Esophagus muscularis mucosa (tissue), 3 donors: ENCODE data around the gene ANKRD6.

Experiments
- CTCF ChIP-seq, 3 experiments: fragments of 200-600 bp in 2 of 3; fragments of 450-650 bp in 1 of 3; sonication (generic) in 2 of 3; IDR thresholded peaks; one replicate each; pipeline ENCODE4 v1.5.1; 2017 to 2019; ENCODE audit warnings: antibody characterized with exemption in 3 of 3, mild to moderate bottlenecking in 2 of 3, moderate library complexity in 1 of 3
- EP300 ChIP-seq: sonication (generic); formaldehyde crosslinking; IDR thresholded peaks from one replicate; pipeline ENCODE4 v1.6.1; 2017; ENCODE audit warnings: antibody characterized with exemption

- TF ChIP-seq CTCF (IDR thresholded peaks at IDR 0.05) (no peak), EP300 (no peak)
Observed at GRCh38 chr6:89599727-89600126, 166.8 kb downstream of the ANKRD6 start.
